GM23338 (cell line): Measurements from ENCODE around the gene DRC7. TPM values are rescaled to one million over a fixed set of nuclear protein-coding genes. Genes with fewer than 3 reads are reported as not detected.

Experiments used
- ATAC-seq: fragments of 200-7000 bp; cut with Tn5 transposase; 3 replicates; pipeline ENCODE4 v1.9.1; 2020
- DNase-seq: peaks from one replicate; pipeline ENCODE4 v3.0.0-alpha.2; 2015; ENCODE audit warnings: low spot score
- H2AFZ ChIP-seq: fragments of 200-600 bp; sonication (generic); 2 replicates; pipeline ENCODE4 v1.8.0; 2016; ENCODE audit warnings: antibody characterized with exemption, mild to moderate bottlenecking, moderate library complexity
- H3F3A ChIP-seq: fragments of 200-600 bp; sonication (generic); replicated peaks from 2 replicates; pipeline ENCODE4 v1.8.0; 2017; ENCODE audit warnings: antibody characterized with exemption, mixed run types, low read depth
- H3K27ac ChIP-seq: fragments of 200-600 bp; sonication (generic); 2 replicates; pipeline ENCODE4 v1.6.1; 2016; ENCODE audit warnings: low read depth
- H3K27me3 ChIP-seq: fragments of 200-600 bp; sonication (generic); 2 replicates; pipeline ENCODE4 v1.8.0; 2016; ENCODE audit warnings: mild to moderate bottlenecking, mixed run types, moderate library complexity; ENCODE audit not compliant: insufficient read depth
- H3K36me3 ChIP-seq: fragments of 200-600 bp; sonication (generic); 2 replicates; pipeline ENCODE4 v1.8.0; 2016; ENCODE audit warnings: mild to moderate bottlenecking; ENCODE audit not compliant: insufficient read depth
- H3K4me1 ChIP-seq: fragments of 200-600 bp; sonication (generic); 2 replicates; pipeline ENCODE4 v1.8.0; 2016; ENCODE audit warnings: mild to moderate bottlenecking, moderate library complexity; ENCODE audit not compliant: insufficient read depth
- H3K4me2 ChIP-seq: fragments of 200-600 bp; sonication (generic); 2 replicates; pipeline ENCODE4 v1.7.1; 2017; ENCODE audit warnings: mixed run types
- H3K4me3 ChIP-seq: fragments of 200-600 bp; sonication (generic); 2 replicates; pipeline ENCODE4 v1.6.1; 2016; ENCODE audit warnings: mixed run types
- H3K79me2 ChIP-seq: fragments of 200-600 bp; sonication (generic); replicated peaks from 2 replicates; pipeline ENCODE4 v1.8.0; 2017; ENCODE audit warnings: mild to moderate bottlenecking; ENCODE audit not compliant: insufficient read depth
- H3K9me2 ChIP-seq: fragments of 200-600 bp; sonication (generic); 2 replicates; pipeline ENCODE4 v1.8.0; 2017; ENCODE audit not compliant: insufficient read depth
- H4K20me1 ChIP-seq: fragments of 200-600 bp; sonication (generic); replicated peaks from 2 replicates; pipeline ENCODE4 v1.8.0; 2017; ENCODE audit warnings: mild to moderate bottlenecking; ENCODE audit not compliant: insufficient read depth
- H3K27ac Mint-ChIP-seq: 2 replicates; pipeline ENCODE4 v1.8.0; 2020; ENCODE audit warnings: inconsistent platforms, mild to moderate bottlenecking, moderate library complexity, mixed read lengths
- H3K27me3 Mint-ChIP-seq: 3 replicates; pipeline ENCODE4 v1.8.0; 2022; ENCODE audit warnings: low read depth, mild to moderate bottlenecking, moderate library complexity, mixed read lengths, inconsistent platforms; ENCODE audit not compliant: insufficient read depth, poor library complexity
- H3K36me3 Mint-ChIP-seq: 3 replicates; pipeline ENCODE4 v1.8.0; 2021; ENCODE audit warnings: low read depth, mild to moderate bottlenecking, inconsistent platforms, moderate library complexity, mixed read lengths
- H3K4me1 Mint-ChIP-seq: 3 replicates; pipeline ENCODE4 v1.8.0; 2020; ENCODE audit warnings: mild to moderate bottlenecking, inconsistent platforms, mixed read lengths
- H3K4me3 Mint-ChIP-seq: 3 replicates; pipeline ENCODE4 v1.8.0; 2021; ENCODE audit warnings: moderate library complexity, mild to moderate bottlenecking, inconsistent platforms, mixed read lengths
- H3K9me3 Mint-ChIP-seq: 3 replicates; pipeline ENCODE4 v1.8.0; 2020; ENCODE audit warnings: moderate library complexity, mild to moderate bottlenecking, inconsistent platforms, mixed read lengths
- CREB1 ChIP-seq: fragments of 250-450 bp; sonication (Bioruptor Pico); IDR thresholded peaks from 2 replicates; pipeline ENCODE4 v1.5.0; 2020; ENCODE audit warnings: low read depth, mild to moderate bottlenecking, moderate library complexity
- EZH2 ChIP-seq: fragments of 200-600 bp; sonication (generic); IDR thresholded peaks from one replicate; pipeline ENCODE4 v1.8.0; 2017; ENCODE audit warnings: antibody characterized with exemption, mild to moderate bottlenecking, low read depth; ENCODE audit not compliant: unreplicated experiment
- EZH2phosphoT487 ChIP-seq: fragments of 200-600 bp; sonication (generic); IDR thresholded peaks from one replicate; pipeline ENCODE4 v1.8.1; 2018; ENCODE audit warnings: antibody characterized with exemption; ENCODE audit not compliant: unreplicated experiment
- JUNB ChIP-seq: IDR thresholded peaks from one replicate; pipeline ENCODE4 v1.6.1; 2016; ENCODE audit warnings: antibody characterized with exemption; ENCODE audit not compliant: unreplicated experiment
- POLR2AphosphoS5 ChIP-seq: IDR thresholded peaks from 2 replicates; pipeline ENCODE4 v1.6.1; 2016; ENCODE audit warnings: antibody characterized with exemption, low read depth
- STAT1 ChIP-seq: IDR thresholded peaks from one replicate; pipeline ENCODE4 v1.6.1; 2016; ENCODE audit warnings: antibody characterized with exemption; ENCODE audit not compliant: unreplicated experiment
- ZNF114 ChIP-seq: fragments of 250-450 bp; sonication (Bioruptor Pico); IDR thresholded peaks from 2 replicates; pipeline ENCODE4 v1.5.0; 2020; ENCODE audit warnings: mild to moderate bottlenecking, moderate library complexity
- ZNF331 ChIP-seq: fragments of 250-450 bp; sonication (Bioruptor Pico); IDR thresholded peaks from 2 replicates; pipeline ENCODE4 v1.5.0; 2020; ENCODE audit warnings: low read depth, mild to moderate bottlenecking, moderate library complexity
- polyA plus RNA-seq: library from polyadenylated mRNA; unstranded; fragments of >200 nt; fragmentation: Nextera tagmentation; extraction: Ambion mirVana; gene quantifications from 2 replicates; pipeline ENCODE4 v1.2.1, GENCODE V29; 2016
- total RNA-seq: library from RNA; depleted of rRNA; stranded (reverse); fragments of >200 nt; shearing (Covaris generic); gene quantifications from 2 replicates; pipeline ENCODE4 v1.2.3, GENCODE V29; 2014
- TF ChIP-seq, protein P1 (sequence below): IDR thresholded peaks from one replicate; pipeline ENCODE4 v1.6.1; 2018; ENCODE audit warnings: antibody characterized with exemption; ENCODE audit not compliant: unreplicated experiment
- TF ChIP-seq, protein P2 (sequence below): IDR thresholded peaks from 2 replicates; pipeline ENCODE4 v1.6.1; 2016; ENCODE audit warnings: antibody characterized with exemption
- TF ChIP-seq, protein P3 (sequence below): fragments of 250-450 bp; sonication (Bioruptor Pico); IDR thresholded peaks from 2 replicates; pipeline ENCODE4 v1.5.0; 2020; ENCODE audit warnings: mild to moderate bottlenecking, moderate library complexity

Gene DRC7
- total and polyA plus RNA-seq, 2 experiments from 2014 or later: not detected

DNA sequence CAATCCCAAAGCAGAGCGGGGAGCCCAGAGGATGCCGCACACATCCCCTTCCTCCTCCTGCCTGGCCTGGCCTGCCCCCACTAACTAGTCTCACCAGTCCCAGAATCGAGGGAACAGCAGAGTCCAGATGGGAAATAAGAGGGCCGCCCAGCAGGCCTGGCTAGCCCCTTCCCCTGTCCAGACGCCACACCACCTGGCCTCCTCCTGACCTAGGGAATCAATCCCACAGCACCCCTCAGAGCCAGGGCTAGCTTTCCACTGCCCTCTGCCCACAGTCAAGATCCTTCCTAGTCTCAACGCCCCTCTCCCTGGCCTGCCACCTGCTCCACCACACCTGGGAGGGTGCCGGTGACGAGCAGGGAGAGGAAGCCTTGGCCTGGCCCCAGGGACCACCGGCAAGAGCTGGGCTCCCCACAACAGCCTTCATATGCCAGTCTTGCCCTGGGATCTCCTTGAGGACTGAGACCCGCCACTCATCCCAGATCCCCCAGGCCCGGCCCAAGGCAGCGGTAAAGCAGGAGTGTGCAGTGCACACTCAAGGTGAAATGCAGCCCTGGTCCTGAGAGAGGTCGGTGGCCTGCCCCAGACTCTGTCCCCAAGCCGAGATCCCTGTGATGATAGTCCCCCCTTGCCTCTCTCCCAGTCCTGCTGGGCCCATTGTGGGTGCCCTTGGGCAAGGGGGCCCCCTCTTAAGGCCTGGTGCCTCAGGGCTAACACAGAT lies 68.8 kb downstream of the DRC7 start (continued):
- TF ChIP-seq, protein P1, sequence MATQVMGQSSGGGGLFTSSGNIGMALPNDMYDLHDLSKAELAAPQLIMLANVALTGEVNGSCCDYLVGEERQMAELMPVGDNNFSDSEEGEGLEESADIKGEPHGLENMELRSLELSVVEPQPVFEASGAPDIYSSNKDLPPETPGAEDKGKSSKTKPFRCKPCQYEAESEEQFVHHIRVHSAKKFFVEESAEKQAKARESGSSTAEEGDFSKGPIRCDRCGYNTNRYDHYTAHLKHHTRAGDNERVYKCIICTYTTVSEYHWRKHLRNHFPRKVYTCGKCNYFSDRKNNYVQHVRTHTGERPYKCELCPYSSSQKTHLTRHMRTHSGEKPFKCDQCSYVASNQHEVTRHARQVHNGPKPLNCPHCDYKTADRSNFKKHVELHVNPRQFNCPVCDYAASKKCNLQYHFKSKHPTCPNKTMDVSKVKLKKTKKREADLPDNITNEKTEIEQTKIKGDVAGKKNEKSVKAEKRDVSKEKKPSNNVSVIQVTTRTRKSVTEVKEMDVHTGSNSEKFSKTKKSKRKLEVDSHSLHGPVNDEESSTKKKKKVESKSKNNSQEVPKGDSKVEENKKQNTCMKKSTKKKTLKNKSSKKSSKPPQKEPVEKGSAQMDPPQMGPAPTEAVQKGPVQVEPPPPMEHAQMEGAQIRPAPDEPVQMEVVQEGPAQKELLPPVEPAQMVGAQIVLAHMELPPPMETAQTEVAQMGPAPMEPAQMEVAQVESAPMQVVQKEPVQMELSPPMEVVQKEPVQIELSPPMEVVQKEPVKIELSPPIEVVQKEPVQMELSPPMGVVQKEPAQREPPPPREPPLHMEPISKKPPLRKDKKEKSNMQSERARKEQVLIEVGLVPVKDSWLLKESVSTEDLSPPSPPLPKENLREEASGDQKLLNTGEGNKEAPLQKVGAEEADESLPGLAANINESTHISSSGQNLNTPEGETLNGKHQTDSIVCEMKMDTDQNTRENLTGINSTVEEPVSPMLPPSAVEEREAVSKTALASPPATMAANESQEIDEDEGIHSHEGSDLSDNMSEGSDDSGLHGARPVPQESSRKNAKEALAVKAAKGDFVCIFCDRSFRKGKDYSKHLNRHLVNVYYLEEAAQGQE: no peak
- TF ChIP-seq ZNF114 (CRISPR knock-in tag): no peak

DNA sequence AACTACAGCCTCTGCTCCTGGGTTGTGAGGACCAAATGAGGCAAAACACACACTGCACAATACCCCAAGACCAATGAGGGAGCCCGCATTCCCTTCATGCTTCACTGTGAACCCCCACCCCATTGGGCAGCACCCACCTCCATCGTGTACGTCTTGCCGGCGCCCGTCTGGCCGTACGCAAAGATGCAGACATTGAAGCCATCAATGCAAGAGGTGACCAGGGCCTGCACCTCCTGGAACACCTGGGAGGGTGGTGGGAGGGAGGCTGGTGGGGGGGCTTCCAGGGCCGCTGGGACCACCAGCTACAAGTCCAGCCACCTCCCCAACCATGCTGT lies 69.4 kb downstream of the DRC7 start:
- Mint-ChIP-seq H3K9me3 (no peaks in the 10 kb centered on the region), H3K4me3 (no peak overlapping the region)
- TF ChIP-seq, protein P1: no peak
- TF ChIP-seq JUNB (no peak), EZH2phosphoT487 (no peak), EZH2 (no peak), CREB1 (CRISPR knock-in tag) (no peak), STAT1 (no peak), POLR2AphosphoS5 (no peak), ZNF331 (CRISPR knock-in tag) (no peak)
- TF ChIP-seq, protein P2, sequence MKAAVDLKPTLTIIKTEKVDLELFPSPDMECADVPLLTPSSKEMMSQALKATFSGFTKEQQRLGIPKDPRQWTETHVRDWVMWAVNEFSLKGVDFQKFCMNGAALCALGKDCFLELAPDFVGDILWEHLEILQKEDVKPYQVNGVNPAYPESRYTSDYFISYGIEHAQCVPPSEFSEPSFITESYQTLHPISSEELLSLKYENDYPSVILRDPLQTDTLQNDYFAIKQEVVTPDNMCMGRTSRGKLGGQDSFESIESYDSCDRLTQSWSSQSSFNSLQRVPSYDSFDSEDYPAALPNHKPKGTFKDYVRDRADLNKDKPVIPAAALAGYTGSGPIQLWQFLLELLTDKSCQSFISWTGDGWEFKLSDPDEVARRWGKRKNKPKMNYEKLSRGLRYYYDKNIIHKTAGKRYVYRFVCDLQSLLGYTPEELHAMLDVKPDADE: no peak
- TF ChIP-seq, protein P3, sequence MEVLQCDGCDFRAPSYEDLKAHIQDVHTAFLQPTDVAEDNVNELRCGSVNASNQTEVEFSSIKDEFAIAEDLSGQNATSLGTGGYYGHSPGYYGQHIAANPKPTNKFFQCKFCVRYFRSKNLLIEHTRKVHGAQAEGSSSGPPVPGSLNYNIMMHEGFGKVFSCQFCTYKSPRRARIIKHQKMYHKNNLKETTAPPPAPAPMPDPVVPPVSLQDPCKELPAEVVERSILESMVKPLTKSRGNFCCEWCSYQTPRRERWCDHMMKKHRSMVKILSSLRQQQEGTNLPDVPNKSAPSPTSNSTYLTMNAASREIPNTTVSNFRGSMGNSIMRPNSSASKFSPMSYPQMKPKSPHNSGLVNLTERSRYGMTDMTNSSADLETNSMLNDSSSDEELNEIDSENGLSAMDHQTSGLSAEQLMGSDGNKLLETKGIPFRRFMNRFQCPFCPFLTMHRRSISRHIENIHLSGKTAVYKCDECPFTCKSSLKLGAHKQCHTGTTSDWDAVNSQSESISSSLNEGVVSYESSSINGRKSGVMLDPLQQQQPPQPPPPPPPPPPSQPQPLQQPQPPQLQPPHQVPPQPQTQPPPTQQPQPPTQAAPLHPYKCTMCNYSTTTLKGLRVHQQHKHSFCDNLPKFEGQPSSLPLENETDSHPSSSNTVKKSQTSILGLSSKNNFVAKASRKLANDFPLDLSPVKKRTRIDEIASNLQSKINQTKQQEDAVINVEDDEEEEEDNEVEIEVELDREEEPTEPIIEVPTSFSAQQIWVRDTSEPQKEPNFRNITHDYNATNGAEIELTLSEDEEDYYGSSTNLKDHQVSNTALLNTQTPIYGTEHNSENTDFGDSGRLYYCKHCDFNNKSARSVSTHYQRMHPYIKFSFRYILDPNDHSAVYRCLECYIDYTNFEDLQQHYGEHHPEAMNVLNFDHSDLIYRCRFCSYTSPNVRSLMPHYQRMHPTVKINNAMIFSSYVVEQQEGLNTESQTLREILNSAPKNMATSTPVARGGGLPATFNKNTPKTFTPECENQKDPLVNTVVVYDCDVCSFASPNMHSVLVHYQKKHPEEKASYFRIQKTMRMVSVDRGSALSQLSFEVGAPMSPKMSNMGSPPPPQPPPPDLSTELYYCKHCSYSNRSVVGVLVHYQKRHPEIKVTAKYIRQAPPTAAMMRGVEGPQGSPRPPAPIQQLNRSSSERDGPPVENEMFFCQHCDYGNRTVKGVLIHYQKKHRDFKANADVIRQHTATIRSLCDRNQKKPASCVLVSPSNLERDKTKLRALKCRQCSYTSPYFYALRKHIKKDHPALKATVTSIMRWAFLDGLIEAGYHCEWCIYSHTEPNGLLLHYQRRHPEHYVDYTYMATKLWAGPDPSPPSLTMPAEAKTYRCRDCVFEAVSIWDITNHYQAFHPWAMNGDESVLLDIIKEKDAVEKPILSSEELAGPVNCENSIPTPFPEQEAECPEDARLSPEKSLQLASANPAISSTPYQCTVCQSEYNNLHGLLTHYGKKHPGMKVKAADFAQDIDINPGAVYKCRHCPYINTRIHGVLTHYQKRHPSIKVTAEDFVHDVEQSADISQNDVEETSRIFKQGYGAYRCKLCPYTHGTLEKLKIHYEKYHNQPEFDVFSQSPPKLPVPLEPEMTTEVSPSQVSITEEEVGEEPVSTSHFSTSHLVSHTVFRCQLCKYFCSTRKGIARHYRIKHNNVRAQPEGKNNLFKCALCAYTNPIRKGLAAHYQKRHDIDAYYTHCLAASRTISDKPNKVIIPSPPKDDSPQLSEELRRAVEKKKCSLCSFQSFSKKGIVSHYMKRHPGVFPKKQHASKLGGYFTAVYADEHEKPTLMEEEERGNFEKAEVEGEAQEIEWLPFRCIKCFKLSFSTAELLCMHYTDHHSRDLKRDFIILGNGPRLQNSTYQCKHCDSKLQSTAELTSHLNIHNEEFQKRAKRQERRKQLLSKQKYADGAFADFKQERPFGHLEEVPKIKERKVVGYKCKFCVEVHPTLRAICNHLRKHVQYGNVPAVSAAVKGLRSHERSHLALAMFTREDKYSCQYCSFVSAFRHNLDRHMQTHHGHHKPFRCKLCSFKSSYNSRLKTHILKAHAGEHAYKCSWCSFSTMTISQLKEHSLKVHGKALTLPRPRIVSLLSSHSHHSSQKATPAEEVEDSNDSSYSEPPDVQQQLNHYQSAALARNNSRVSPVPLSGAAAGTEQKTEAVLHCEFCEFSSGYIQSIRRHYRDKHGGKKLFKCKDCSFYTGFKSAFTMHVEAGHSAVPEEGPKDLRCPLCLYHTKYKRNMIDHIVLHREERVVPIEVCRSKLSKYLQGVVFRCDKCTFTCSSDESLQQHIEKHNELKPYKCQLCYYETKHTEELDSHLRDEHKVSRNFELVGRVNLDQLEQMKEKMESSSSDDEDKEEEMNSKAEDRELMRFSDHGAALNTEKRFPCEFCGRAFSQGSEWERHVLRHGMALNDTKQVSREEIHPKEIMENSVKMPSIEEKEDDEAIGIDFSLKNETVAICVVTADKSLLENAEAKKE: no peak

More for the DNA sequence above, 69.4 kb downstream of the DRC7 start:
- H3K36me3 ChIP-seq: no peaks in the 10 kb centered on the region
- H3K4me1 Mint-ChIP-seq: peaks cover 31% of the 10 kb centered on the region
- no peaks in the 10 kb centered on the region for H3K79me2 ChIP-seq
- H3K27ac Mint-ChIP-seq: no peak overlapping the region
- H3F3A ChIP-seq: no peaks in the 10 kb centered on the region
- peaks cover 21% of the 10 kb centered on the region for H3K27me3 Mint-ChIP-seq
- no peaks in the 10 kb centered on the region for H4K20me1 ChIP-seq
- no peaks in the 10 kb centered on the region for H3K27me3 ChIP-seq
- H3K27ac ChIP-seq: no peak overlapping the region
- peaks cover 3% of the 10 kb centered on the region for H3K36me3 Mint-ChIP-seq
- H3K4me2 ChIP-seq: no peak overlapping the region
- ATAC-seq: no peak
- no peak overlapping the region for H3K4me3 ChIP-seq
- no peaks in the 10 kb centered on the region; the same call in 1 of the 2 replicates for H3K4me1 ChIP-seq
- no peak for DNase-seq
- H3K9me2 ChIP-seq: no peaks in the 10 kb centered on the region
- H2AFZ ChIP-seq: no peak overlapping the region
